NCI-H2171 treated with DMSO at 0.1 percent for 48 hours (cell line): ENCODE measurements around the gene CAMK2B.
A peak's percentile ranks its signal among the peaks of the same experiment; 100 is the strongest.
"Not testable (repeated sequence)": the region's sequence is repeated elsewhere in the genome, so short reads cannot be mapped to it uniquely, and the experiment has no call there.

Experiments used
- DNase-seq: peaks from one replicate; lab custom pipeline; 2025; lab: John Stamatoyannopoulos, UW

Gene CAMK2B

GRCh38 chr7:44216521-44217222 is 108.7 kb downstream of the CAMK2B start:
- DNase-seq = no peak

GRCh38 chr7:44216019-44216418 is 109.4 kb downstream of the CAMK2B start:
- DNase-seq = peak; percentile 72

GRCh38 chr7:44215531-44215930 is 109.9 kb downstream of the CAMK2B start:
- DNase-seq = no peak

GRCh38 chr7:44213877-44214388 is 111.5 kb downstream of the CAMK2B start:
- no peak for DNase-seq

DNA sequence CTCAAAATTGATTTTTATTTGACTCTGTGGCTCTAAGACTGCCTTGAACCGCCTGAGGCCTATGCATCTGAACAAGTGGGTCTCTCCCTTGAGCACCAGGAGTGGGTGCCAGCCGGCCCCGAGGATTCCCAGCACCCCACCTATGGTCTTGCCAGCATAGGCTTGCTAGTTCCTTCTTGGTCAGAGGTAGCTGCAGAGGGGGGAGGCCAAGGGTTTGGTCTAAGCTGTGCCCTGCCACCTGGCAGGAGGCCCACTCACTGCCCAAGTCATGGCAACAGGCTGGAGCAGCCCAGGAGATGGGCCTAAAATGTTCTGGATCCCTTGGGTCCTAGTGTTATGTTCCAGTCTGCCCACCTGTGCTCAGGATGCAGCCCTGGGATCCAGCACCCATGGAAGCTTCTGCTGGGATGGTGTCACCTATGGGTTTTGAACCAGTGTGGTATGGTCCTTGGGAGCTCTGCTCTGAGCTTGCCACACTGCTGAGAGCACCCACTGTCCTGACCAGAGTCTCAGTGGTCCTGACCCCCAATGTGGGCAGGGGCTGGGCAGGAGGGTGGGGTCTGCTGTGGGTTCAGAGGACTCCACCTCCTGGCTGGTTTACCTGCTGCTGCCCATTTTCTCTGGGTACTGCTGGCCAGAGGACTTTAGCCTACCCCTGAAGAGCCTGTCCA is 112.1 kb downstream of the CAMK2B start:
- DNase-seq = no peak

- no peak for DNase-seq
These were observed 112.7 kb downstream of the CAMK2B start for GRCh38 chr7:44212581-44213184.

- no peak for DNase-seq
These were observed 113.4 kb downstream of the CAMK2B start for GRCh38 chr7:44212018-44212417.

GRCh38 chr7:44211126-44211675 is 114.2 kb downstream of the CAMK2B start:
- no peak for DNase-seq

DNA sequence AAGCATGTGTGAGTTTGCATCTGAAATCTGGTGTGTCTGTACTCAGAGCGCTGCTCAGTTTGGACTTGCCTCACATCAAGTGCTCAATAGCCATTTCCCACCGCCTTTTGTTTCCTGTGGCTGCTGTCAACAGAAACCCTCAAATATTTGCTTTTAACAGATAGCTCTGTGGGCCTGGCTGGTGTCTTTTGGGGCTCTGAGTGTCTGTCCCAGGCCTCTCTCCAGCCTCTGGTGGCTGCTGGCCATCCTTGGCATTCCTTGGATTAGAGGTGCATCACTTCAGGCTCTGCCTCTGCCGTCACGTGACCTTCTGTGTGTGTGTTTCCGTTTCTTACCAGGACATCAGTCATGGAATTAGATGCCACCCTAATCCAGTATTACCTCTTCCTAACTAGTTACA is 115.3 kb downstream of the CAMK2B start:
- DNase-seq = no peak

DNA sequence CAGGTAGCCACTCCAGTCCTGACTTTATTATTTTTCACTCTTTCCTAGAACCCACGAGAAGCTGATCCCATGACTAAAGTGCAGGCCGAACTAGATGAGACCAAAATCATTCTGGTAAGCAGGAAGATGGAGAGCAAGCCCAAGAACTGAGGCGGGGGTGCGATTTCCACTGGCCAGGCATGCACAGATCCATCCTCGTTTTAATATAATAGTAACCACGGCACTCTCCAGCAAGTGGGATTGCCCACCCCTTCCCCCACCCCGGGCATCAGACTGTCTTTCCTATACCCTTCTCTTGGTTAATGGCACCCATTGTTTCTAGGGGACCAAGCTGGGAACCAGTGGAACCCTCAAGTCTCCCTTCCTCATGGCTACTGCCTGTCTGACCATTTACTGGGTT is 117.3 kb downstream of the CAMK2B start:
- no peak for DNase-seq

DNA sequence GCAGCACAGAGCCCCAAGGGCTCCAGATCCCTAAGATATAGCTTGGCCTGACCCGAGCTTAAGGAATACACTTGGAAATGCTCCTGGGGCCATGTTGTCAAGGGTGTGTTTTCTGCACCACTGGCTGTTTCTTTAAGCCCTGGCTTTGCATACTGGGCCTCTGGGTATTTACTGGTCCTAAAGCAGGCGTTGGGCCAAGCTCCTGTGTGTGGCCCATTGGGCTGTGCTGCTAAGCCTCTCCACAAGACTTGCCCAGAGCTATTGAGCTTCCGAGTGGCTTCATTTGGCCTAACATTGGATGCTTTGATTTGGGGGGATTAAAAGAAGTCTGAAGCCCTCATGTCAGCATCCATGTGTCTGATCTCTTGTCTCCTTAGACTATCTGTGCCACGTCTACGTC is 119.4 kb downstream of the CAMK2B start:
- no peak for DNase-seq

GRCh38 chr7:44201813-44202212 is 123.6 kb downstream of the CAMK2B start:
- DNase-seq = no peak

GRCh38 chr7:44200699-44201461 is 124.5 kb downstream of the CAMK2B start, which contains the start of gene YKT6:
TSS of gene YKT6 (plus strand) at chr7:44200978. CDS start at chr7:44201136, 158 bp downstream.
- peak; percentile 97 for DNase-seq

DNA sequence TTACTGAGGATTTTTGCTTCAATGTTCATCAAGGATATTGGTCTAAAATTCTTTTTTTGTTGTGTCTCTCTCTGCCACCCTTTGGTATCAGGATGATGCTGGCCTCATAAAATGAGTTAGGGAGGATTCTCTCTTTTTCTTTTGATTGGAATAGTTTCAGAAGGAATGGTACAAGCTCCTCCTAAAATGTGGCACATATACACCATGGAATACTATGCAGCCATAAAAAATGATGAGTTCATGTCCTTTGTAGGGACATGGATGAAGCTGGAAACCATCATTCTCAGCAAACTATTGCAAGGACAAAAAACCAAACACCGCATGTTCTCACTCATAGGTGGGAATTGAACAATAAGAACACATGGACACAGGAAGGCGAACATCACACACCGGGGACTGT is 125.2 kb downstream of the CAMK2B start:
- not testable (repeated sequence) for DNase-seq

DNA sequence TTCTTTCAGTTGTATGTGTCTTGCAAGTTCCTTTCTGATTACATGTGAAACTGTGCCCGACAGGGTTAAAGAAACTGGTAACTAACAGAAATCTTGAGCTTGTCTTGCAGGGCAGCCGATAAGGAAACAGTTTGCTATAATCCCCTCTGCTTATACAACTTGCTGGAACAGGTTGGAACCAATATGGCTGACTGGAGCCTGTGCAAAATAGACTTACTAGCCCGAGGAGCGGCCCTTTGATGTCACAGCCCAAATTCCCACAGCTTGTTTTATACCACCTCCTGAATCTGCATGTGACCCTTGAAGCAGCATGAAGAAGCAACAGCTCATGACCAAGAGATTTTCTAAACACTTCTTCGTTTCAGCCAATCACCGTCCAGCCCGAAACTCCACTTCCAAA is 127.9 kb downstream of the CAMK2B start:
- DNase-seq = no peak

DNA sequence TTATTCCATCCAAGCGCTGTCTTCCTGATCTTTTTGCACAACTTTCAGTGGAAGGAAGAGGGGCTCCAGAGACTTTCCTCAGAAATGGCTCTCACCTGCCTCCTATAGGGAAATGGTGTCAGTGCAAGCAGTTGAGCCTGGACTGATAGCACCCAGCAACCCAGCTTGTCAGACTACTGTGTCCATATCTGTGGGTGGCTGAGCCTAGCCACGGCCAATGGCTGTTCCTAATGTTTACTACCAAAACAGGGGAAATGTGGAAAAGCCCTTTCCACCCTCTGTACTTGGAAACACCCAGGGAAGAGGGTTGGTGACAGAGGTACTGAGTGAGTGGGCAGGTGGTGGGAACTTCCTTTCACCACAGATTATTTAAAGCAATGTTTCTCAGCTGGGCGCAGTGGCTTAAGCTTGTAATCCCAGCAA is 128.9 kb downstream of the CAMK2B start:
- DNase-seq = peak; percentile 27

DNA sequence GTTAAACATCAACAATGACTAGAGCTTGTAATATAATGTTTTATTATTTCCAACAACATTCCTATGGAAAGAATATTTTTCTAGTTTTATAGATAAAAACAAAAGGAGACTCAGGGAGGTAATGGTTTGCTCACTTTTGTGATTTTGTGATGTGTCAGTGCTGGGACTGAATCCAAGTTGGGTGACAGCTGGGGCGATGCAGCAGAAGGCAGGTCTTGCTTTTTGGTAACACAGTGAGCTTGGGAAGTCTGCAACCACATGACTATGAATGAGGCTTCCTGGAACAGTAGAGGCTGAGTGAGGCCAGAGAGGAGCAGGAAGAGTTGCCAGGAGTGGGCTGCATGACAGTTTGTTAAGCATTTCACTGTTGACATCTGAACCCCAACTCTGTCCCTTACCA is 129.5 kb downstream of the CAMK2B start:
- peak; percentile 75 for DNase-seq

GRCh38 chr7:44194562-44195145 is 130.7 kb downstream of the CAMK2B start:
- no peak for DNase-seq

GRCh38 chr7:44194069-44194468 is 131.3 kb downstream of the CAMK2B start:
- DNase-seq = no peak

GRCh38 chr7:44193011-44193802 is 132.2 kb downstream of the CAMK2B start:
- DNase-seq = no peak

- DNase-seq = no peak
These were observed 134.2 kb downstream of the CAMK2B start for GRCh38 chr7:44191171-44191570.
